ENCODE data around the gene SSU72.

The SSU72 gene

DNA sequence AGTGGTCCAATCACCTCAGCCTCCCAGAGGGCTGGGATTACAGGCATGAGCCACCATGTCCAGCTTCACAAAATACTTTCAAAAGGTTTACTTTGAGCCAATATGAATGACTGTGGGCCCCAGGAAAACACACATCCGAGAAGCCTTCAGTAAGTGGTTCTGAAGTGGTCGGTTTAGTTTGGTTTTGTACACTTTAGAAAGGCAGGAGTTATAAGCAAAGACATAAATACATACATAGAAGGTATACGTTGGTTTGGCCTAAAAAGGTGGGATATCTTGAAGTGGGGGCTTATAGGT, 37.4 kb upstream of the SSU72 start:
- no peak for DNase-seq (ENCODE audit: extremely low read depth in 1 of 2, low read depth in 1 of 2)

DNA sequence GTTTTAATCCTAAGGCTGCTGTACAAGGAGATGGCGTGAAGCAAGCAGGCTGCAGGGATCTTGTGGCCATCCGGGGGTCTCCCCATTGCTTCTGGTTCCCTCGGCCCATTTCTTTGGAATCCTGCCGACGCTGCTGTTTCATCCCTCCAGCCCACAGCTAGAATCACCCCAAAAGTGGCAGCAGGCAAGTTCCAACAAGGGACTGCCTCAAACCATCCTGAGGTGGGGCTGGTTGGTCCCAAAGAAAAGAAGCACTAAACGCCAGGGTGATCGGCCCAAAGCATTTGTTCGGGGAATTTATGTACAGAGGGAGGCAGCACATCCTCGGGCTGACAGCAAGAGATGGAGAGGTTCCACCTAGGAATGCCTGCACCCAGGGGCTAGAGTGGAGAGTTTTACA, 36.1 kb upstream of the SSU72 start:
- DNase-seq (ENCODE audit: extremely low read depth in 1 of 2, low read depth in 1 of 2) = no peak

DNA sequence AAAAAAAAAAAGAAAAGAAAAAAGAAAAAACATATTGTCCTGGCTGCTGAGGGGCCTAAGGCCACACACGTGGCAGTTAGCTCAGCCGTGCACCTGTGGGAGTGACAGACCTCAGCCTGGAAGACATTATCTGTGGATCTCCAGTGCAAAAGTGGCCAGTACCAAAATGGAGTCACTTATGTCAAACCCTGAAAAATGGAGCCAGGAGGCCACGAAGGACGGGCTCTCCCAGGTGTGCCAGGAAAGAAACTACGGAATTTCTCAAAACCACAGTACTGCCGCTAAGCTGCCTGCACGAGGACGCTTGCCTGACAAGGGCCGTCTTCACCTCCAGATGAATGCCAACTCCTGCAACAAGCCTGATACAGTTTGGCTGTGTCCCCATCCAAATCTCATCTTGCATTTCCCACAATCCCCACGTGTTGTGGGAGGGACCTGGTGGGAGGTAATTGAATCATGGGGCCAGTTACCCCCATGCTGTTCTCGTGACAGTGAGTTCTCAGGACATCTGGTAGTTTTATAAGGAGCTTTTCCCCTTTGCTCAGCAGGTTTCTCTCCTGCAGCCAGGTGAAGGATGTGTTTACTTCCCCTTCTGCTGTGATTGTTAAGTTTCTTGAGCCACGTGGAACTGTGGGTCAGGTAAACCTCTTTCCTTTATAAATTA, 35.3 kb upstream of the SSU72 start:
- no peak for DNase-seq (ENCODE audit: extremely low read depth in 1 of 2, low read depth in 1 of 2)

GRCh38 chr1:1606232-1606631, 31.6 kb upstream of the SSU72 start:
- no peak for DNase-seq (ENCODE audit: extremely low read depth in 1 of 2, low read depth in 1 of 2)

- DNase-seq (ENCODE audit: extremely low read depth in 1 of 2, low read depth in 1 of 2) = no peak
Observed at GRCh38 chr1:1605724-1606123, 31.1 kb upstream of the SSU72 start.

GRCh38 chr1:1605034-1605591, 30.4 kb upstream of the SSU72 start:
- DNase-seq (ENCODE audit: extremely low read depth in 1 of 2, low read depth in 1 of 2) = no peak

DNA sequence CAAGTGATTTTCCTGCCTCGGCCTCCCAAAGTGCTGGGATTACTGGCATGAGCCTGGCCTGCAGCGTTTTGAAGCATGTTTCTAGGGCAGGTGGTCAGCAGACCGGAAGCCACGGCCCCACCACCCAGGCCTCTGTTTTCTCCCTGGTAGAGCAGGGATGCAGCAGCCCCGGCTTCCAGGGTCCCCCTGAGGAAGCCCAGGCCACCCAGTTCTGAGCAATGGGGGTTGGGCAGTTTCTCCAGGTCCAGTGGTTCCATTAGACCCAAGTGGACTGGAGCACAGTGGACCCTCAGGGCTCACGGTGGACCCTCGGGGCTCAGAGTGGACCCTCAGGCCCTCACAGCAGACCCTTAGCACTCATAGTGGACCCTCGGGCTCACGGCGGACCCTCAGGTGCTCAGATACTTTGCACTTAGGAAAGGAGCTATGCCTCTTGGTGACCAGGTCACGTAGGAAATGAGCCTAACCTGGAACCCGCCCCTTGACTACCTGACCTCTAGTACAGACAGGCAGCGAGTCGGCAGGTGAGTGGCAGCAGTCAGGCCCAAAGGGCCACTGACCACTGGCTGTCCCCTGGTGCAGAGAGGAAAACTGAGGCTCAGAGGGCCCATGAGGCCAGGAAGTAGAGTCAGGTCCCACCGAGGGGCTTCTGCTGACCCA, 29.8 kb upstream of the SSU72 start:
- no peak for DNase-seq (ENCODE audit: extremely low read depth in 1 of 2, low read depth in 1 of 2)

DNA sequence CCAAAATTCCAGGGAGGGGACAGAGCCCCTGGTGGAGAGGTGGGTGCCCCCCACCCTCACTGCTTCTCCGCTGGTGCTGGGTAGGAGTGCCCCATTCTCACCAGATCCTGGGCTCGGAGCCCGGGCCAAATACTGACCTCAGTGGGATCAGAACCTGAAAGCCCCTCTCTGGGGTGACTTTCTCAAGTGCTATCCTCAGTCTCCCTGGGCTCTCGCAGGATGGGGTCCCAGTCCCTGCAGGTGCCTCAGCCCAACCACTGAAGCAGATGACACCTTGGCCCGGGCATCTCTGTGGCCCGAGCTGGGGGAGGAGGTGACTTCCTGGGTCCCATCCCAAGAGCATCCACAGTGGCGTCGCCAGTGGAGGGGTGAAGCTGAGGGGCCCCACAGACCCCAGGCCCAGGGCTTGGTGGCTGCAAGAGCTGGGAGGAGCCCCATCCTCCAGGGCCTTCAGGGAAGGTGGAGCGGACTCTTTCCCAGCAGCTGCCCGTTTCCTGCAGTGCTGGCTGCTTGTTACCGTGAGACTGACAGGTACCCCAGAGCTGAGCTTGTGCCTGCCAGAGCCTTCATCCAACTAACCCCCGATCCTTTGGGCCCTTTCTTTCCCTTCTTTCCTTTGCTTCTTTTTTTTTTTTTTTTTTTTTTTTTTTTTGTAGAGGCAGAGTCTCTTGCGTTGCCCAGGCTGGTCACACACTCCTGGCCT, 29.2 kb upstream of the SSU72 start:
- no peak for DNase-seq (ENCODE audit: extremely low read depth in 1 of 2, low read depth in 1 of 2)

- DNase-seq (ENCODE audit: extremely low read depth in 1 of 2, low read depth in 1 of 2) = no peak
Observed at GRCh38 chr1:1602968-1603506, 28.4 kb upstream of the SSU72 start.

- DNase-seq (ENCODE audit: extremely low read depth in 1 of 2, low read depth in 1 of 2) = no peak
Observed at GRCh38 chr1:1602304-1602967, 27.8 kb upstream of the SSU72 start.

DNA sequence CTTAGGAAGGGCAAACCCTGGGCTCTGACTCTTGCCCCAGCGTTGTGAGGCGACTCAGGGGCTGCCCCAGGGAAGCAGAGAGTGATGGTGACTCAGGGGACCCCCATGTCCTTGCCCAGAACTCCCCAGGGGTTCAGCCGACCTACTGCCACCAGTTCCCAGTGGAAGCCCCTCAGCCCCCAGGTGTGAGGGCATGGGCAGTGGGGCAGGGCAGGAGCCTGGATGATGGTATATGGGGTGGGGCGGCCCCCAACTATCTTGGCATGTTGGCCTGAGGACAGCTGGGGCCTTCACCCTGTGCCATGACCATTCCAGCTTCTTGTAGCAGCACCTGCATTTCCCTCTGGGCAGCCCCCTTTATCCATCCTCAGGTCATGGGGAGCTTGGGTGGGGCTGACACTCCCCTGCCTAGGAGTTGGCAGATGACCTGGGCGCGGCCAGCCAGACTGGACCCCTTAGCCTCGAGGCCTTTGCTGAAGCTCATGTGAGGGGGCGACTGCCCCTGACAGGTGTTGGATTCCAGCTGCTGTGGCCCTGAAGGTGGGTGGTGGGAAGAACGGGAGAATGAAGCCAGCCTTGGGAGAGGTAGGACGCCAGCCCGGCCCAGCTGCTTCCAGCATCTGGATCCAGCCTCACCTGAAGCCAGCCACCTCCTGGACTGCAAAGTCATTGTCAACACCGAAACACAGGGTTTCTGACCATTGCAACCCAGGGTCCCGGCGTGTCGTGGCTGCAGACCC, 27.1 kb upstream of the SSU72 start:
- DNase-seq (ENCODE audit: extremely low read depth in 1 of 2, low read depth in 1 of 2) = no peak

GRCh38 chr1:1600861-1601563, 26.3 kb upstream of the SSU72 start:
- DNase-seq (ENCODE audit: extremely low read depth in 1 of 2, low read depth in 1 of 2) = no peak

- no peak for DNase-seq (ENCODE audit: extremely low read depth in 1 of 2, low read depth in 1 of 2)
Observed at GRCh38 chr1:1599935-1600860, 25.5 kb upstream of the SSU72 start, which contains the start of gene FNDC10. Gene FNDC10 (minus strand): TSS chr1:1600135. CDS start chr1:1600015, 120 bp downstream.

GRCh38 chr1:1599030-1599934, 24.6 kb upstream of the SSU72 start:
- DNase-seq (ENCODE audit: extremely low read depth in 1 of 2, low read depth in 1 of 2) = no peak

DNA sequence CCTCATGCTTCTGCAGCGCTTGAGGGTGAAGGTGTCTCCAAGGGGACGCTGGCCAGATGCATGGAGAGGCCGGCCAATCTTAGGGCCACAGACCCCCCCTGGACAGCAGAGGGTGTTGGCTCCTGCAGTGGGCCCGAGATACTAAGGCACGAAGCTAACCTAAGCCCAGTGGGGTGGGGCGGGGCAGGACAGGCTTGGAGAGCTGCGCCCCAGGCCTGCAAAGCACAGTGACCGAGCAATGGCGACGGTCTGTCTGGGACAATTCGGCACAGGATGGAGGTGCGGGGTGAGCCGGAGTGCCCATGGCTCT, 24.0 kb upstream of the SSU72 start:
- no peak for DNase-seq (ENCODE audit: extremely low read depth in 1 of 2, low read depth in 1 of 2)

- no peak for DNase-seq (ENCODE audit: extremely low read depth in 1 of 2, low read depth in 1 of 2)
Observed at GRCh38 chr1:1598051-1598719, 23.5 kb upstream of the SSU72 start.

DNA sequence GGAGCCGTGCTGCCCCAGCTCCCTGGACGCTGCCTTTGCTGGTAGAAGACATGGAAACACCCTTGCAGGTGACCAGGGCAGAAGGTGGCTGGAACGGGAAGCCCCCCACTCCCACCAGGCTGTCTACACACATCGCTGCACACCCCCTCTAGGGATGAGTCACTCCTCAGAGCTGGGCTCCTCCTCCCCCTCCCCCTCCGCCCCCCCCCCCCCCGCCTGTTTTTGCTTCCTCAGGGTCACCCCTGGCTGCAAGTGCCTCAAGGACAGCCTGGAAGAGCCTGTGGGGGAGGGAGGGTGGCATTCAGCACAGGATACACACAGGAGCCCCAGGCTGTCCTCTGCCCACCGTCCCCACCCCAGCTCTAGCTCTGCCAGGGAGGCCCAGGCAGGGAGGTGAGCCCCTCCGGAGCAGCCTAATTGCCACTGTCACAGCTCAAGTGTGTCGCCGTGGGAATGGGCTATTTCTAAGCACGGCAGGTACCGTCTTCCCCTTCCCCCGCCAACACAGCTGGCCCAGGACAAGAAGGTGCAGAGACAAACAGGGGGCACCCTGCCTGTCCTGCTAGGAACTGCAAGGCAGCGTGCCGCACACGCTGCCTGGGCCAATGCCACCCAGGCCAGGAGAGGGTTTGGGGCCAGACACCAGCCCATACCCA, 22.7 kb upstream of the SSU72 start:
- DNase-seq (ENCODE audit: extremely low read depth in 1 of 2, low read depth in 1 of 2) = no peak

Data from activated CD8-positive, alpha-beta memory T cell treated with anti-CD3 and anti-CD28 coated beads for 1 hour (primary cell).